HG02943 (cell line): ENCODE results near the gene UBE2K.
A peak's percentile ranks its signal among the peaks of the same experiment; 100 is the strongest.
"Not testable (repeated sequence)": the region's sequence is repeated elsewhere in the genome, so short reads cannot be mapped to it uniquely, and the experiment has no call there.

ENCODE experiments used
- ATAC-seq: cut with Tn5 transposase; IDR thresholded peaks from one replicate; pipeline ENCODE4 v1.9.1; 2021; ENCODE audit warnings: mild to moderate bottlenecking, low read depth, moderate library complexity; ENCODE audit not compliant: unreplicated experiment

UBE2K gene

GRCh38 chr4:39697740-39698423 is at the start of gene UBE2K:
UBE2K (plus strand) TSS chr4:39698136; CDS start chr4:39698328, 192 bp downstream.
- peak; percentile 79 for ATAC-seq

GRCh38 chr4:39648213-39648612 is 49.7 kb upstream of the UBE2K start:
- no peak for ATAC-seq

GRCh38 chr4:39648827-39649558 is 48.9 kb upstream of the UBE2K start:
- ATAC-seq = no peak

GRCh38 chr4:39649639-39650265 is 48.2 kb upstream of the UBE2K start:
- ATAC-seq = no peak

GRCh38 chr4:39651586-39651985 is 46.4 kb upstream of the UBE2K start:
- not testable (repeated sequence) for ATAC-seq

- ATAC-seq = no peak
Measured at GRCh38 chr4:39655211-39655610, 42.7 kb upstream of the UBE2K start.

GRCh38 chr4:39655876-39656275 is 42.1 kb upstream of the UBE2K start:
- no peak for ATAC-seq

GRCh38 chr4:39656638-39657037 is 41.3 kb upstream of the UBE2K start:
- ATAC-seq = not testable (repeated sequence)

- ATAC-seq = no peak
Measured at GRCh38 chr4:39657465-39657864, 40.5 kb upstream of the UBE2K start.

- no peak for ATAC-seq
Measured at GRCh38 chr4:39658756-39659155, 39.2 kb upstream of the UBE2K start.

GRCh38 chr4:39660045-39660444 is 37.9 kb upstream of the UBE2K start:
- ATAC-seq = no peak

- no peak for ATAC-seq
Measured at GRCh38 chr4:39660757-39661156, 37.2 kb upstream of the UBE2K start.

- no peak for ATAC-seq
Measured at GRCh38 chr4:39662683-39663082, 35.3 kb upstream of the UBE2K start.

- no peak for ATAC-seq
Measured at GRCh38 chr4:39664828-39665731, 32.9 kb upstream of the UBE2K start.

- ATAC-seq = no peak
Measured at GRCh38 chr4:39667706-39668105, 30.2 kb upstream of the UBE2K start.

GRCh38 chr4:39668887-39669286 is 29.0 kb upstream of the UBE2K start:
- ATAC-seq = no peak

GRCh38 chr4:39670296-39670695 is 27.6 kb upstream of the UBE2K start:
- not testable (repeated sequence) for ATAC-seq

GRCh38 chr4:39675681-39676080 is 22.3 kb upstream of the UBE2K start:
- ATAC-seq = not testable (repeated sequence)

- ATAC-seq = not testable (repeated sequence)
Measured at GRCh38 chr4:39681003-39681402, 16.9 kb upstream of the UBE2K start.

- no peak for ATAC-seq
Measured at GRCh38 chr4:39682138-39682537, 15.8 kb upstream of the UBE2K start.

- no peak for ATAC-seq
Measured at GRCh38 chr4:39685990-39686389, 11.9 kb upstream of the UBE2K start.
